Gastroesophageal sphincter (tissue), 4 donors: ENCODE data around the gene THRSP. TPM values are rescaled to one million over a fixed set of nuclear protein-coding genes. Genes with fewer than 3 reads are reported as not detected.

Experiments used
- ATAC-seq: fragments of 150-250 bp; one replicate; pipeline ENCODE4 v1.9.1; 2016; ENCODE audit warnings: mild to moderate bottlenecking, moderate library complexity
- H3K27ac ChIP-seq, 4 donors: fragments of 200-600 bp; sonication (generic) in 3 of 4; 1 replicate in 3 of 4; 2 replicates in 1 of 4; pipeline ENCODE4 v1.5.1; 2016 to 2019
- H3K27me3 ChIP-seq: fragments of 200-600 bp; sonication (generic); one replicate; pipeline ENCODE4 v1.5.1; 2019
- H3K36me3 ChIP-seq, 2 donors: fragments of 200-600 bp; sonication (generic); one replicate each; pipeline ENCODE4 v1.5.1; 2019; ENCODE audit warnings: control low read depth in 1 of 2
- H3K4me1 ChIP-seq, 3 donors: fragments of 200-600 bp; sonication (generic); 1 replicate in 2 of 3; 2 replicates in 1 of 3; pipeline ENCODE4 v1.5.1; 2016 to 2019; ENCODE audit warnings: control low read depth in 2 of 3
- H3K4me3 ChIP-seq, 2 donors: fragments of 200-600 bp; sonication (generic); one replicate each; pipeline ENCODE4 v1.5.1; 2019; ENCODE audit warnings: mild to moderate bottlenecking in 1 of 2, moderate library complexity in 1 of 2
- H3K9me3 ChIP-seq, 3 donors: fragments of 200-600 bp; sonication (generic); one replicate each; pipeline ENCODE4 v1.5.1; 2017 to 2019; ENCODE audit warnings: control low read depth in 2 of 3
- EP300 ChIP-seq: sonication (generic); formaldehyde crosslinking; IDR thresholded peaks from one replicate; pipeline ENCODE4 v1.6.1; 2017; ENCODE audit warnings: antibody characterized with exemption, mild to moderate bottlenecking
- POLR2A ChIP-seq, 2 donors: fragments of 450-650 bp; IDR thresholded peaks; one replicate each; pipeline ENCODE4 v1.6.1; 2017; ENCODE audit warnings: antibody characterized with exemption in 2 of 2, mild to moderate bottlenecking in 2 of 2, moderate library complexity in 1 of 2
- POLR2AphosphoS5 ChIP-seq: sonication (generic); formaldehyde crosslinking; IDR thresholded peaks from one replicate; pipeline ENCODE4 v1.6.1; 2017; ENCODE audit warnings: antibody characterized with exemption
- WGBS, 2 donors: methylation state at CpG; one replicate each; pipeline ENCODE4 v1.1.5; 2018; ENCODE audit warnings: low coverage in 1 of 2; 5-methylcytosine and 5-hydroxymethylcytosine counted together
- total RNA-seq, 4 donors: library from RNA; depleted of rRNA; stranded (reverse); fragments of >200 nt; gene quantifications; one replicate each; pipeline ENCODE4 v1.1.0, GENCODE V29; 2016
- TF ChIP-seq, protein P1 (sequence below), 4 experiments: fragments of 200-600 bp in 2 of 4; fragments of 450-650 bp in 2 of 4; sonication (generic) in 1 of 4; IDR thresholded peaks; one replicate each; pipeline ENCODE4 v1.5.1; 2017 to 2019; ENCODE audit warnings: antibody characterized with exemption in 4 of 4, mild to moderate bottlenecking in 2 of 4, moderate library complexity in 2 of 4

Gene THRSP
- total RNA-seq, 4 donors from 2014 or later: 2.0 TPM; not detected in 3

DNA sequence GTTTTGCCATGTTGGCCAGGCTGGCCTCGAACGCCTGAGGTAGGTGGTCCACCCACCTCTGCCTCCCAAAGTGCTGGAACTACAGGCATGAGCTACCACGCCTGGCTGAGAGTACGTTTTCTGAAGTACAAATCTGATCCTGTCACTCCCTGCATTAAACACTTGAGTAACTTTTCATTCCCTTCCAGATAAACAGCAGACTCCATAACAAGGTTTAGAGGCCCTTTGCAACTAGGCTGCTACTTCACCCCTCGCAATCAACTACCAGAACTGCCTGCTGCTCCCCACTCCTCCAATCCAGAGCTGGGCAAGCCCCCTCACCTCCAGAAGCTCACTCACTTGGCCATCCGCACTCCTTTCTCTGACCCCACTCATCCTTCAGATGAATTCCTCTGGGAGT lies 42.0 kb upstream of the THRSP start:
- Histone ChIP-seq H3K27me3 (no peaks in the 10 kb centered on the region), H3K4me1 (peaks cover 0 to 9% (median 0%) of the 10 kb centered on the region in 3 donors), H3K36me3 (peaks cover 0 to 5% of the 10 kb centered on the region in 2 donors), H3K9me3 (no peaks in the 10 kb centered on the region), H3K4me3 (no peak overlapping the region), H3K27ac (no peak overlapping the region)
- no peak for ATAC-seq
- TF ChIP-seq, protein P1, sequence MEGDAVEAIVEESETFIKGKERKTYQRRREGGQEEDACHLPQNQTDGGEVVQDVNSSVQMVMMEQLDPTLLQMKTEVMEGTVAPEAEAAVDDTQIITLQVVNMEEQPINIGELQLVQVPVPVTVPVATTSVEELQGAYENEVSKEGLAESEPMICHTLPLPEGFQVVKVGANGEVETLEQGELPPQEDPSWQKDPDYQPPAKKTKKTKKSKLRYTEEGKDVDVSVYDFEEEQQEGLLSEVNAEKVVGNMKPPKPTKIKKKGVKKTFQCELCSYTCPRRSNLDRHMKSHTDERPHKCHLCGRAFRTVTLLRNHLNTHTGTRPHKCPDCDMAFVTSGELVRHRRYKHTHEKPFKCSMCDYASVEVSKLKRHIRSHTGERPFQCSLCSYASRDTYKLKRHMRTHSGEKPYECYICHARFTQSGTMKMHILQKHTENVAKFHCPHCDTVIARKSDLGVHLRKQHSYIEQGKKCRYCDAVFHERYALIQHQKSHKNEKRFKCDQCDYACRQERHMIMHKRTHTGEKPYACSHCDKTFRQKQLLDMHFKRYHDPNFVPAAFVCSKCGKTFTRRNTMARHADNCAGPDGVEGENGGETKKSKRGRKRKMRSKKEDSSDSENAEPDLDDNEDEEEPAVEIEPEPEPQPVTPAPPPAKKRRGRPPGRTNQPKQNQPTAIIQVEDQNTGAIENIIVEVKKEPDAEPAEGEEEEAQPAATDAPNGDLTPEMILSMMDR (IDR thresholded peaks at IDR 0.05): no peak
- TF ChIP-seq POLR2A (IDR thresholded peaks at IDR 0.05) (no peak), EP300 (no peak), POLR2AphosphoS5 (no peak)
- WGBS, 2 donors: 79 to 83% methylated on average over 4 to 6 of the region's 6 CpGs

DNA sequence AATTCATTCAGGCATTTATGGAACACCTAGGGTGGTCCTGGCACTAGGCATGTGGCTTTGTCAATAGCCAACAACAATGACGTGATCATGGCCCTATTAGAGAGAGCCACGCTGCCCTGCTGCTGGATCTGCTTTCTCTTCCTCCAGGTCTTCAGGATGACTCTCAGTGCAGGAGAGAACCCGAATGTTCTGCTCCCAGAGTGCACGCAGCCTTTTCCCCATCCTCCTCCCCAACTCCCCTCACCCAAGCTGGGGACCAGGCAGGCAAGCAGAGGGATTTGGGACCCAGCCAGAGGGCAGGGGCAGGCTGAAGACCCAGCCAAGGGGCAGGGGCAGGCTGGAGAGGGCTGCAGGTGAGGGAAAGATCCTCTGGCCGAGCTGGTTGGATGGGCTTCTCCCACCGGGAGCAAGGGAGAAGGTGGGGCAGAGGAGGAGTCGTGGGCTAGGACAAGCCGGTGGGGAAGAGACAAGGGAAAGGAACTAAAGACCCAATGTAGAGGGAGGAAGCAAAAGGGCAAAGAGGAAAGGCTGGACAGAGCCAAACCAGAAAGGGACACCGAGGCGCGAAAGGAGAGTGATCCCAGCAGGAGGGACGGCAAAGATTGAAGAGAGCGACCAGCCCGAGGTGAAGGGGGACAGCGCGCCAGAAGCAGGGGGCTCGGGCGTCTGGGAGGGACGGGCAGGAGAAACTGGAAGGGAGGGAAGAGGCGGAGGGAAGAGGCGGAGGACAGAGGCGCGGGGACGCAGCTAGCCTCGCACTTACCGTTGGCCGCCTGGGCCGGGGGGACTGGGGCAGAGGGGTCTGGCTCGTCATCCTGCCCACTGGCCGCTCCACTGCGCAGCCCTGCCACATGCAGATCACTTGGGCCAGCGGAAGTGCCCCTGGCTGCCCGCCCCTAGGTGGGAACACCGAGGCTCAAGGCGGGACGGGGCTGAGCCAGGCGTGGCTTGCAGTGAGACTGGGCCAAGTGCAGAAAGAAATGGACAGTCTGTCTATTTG lies 41.0 kb upstream of the THRSP start, which contains the start of gene KCTD14:
KCTD14 (minus strand) TSS at position 880 of the 1,000 bp plus-strand sequence; CDS start at position 853, 27 bp downstream.
- peak; percentile 18 for TF ChIP-seq POLR2AphosphoS5
- TF ChIP-seq, protein P1 (IDR thresholded peaks at IDR 0.05): no peak
- WGBS, 2 donors: 4% methylated on average over 25 to 27 of the region's 37 CpGs

DNA sequence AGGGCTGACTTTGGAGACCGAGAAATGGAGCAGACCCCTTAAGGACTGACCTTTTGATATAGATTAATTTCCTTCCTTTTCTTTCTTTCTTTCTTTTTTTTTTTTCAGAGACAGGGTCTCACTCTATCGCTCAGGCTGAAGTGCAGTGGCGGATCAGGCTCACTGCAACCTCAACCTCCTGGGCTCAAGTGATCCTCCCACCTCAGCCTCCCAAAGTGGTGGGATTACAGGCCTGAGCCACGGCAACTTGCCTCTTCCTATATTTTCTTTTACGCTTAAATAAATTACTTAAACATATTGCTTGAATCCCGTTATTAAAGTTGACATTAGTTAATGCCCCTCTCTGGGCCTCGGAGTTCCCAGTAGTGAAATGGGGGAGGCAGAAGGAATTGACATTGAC lies 40.2 kb upstream of the THRSP start:
- whole genome bisulfite sequencing, 2 donors: 65 to 87% methylated on average over 4 to 7 of the region's 7 CpGs
- Histone ChIP-seq H3K27me3 (no peaks in the 10 kb centered on the region), H3K4me3 (peak overlapping the region in 1 of 2 donors; percentile 58), H3K9me3 (no peaks in the 10 kb centered on the region), H3K27ac (peak overlapping the region in 1 of 4 donors; percentile 65), H3K36me3 (no peaks in the 10 kb centered on the region), H3K4me1 (peaks cover 0 to 9% (median 0%) of the 10 kb centered on the region in 3 donors)
- TF ChIP-seq EP300 (no peak), POLR2A (IDR thresholded peaks at IDR 0.05) (no peak), POLR2AphosphoS5 (no peak)
- TF ChIP-seq, protein P1 (IDR thresholded peaks at IDR 0.05): no peak
- no peak for ATAC-seq

More for the DNA sequence above, 41.0 kb upstream of the THRSP start, which contains the start of gene KCTD14:
- Histone ChIP-seq H3K36me3 (no peaks in the 10 kb centered on the region), H3K4me3 (peak within 1 kb of the TSS; percentile 43 to 58), H3K9me3 (no peaks in the 10 kb centered on the region), H3K4me1 (peaks cover 0 to 9% (median 0%) of the 10 kb centered on the region in 3 donors), H3K27me3 (no peaks in the 10 kb centered on the region), H3K27ac (peak within 1 kb of the TSS in 3 of 4 donors; percentile 54 to 65 (median 63))
- peak; percentile 70 for ATAC-seq

DNA sequence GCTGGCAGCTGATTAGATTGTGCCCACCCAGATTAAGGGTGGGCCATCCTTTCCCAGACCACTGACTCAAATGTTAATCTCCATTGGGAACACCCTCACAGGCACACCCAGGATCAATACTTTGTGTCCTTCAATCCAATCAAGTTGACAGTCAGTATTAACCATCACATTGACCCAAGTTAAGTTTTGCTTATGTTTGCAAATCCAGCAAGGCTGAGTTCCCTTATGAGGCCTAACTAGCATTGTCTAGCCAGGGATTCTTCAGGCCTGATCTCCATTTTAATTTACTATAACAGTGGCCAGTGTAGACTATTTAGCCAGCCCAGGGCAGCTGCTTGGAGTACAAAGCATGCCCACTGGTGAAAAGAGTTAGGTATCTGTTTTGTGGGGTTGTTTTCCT lies 38.3 kb upstream of the THRSP start:
- ATAC-seq: no peak
- H3K27me3 ChIP-seq: no peaks in the 10 kb centered on the region
- H3K36me3 ChIP-seq: no peaks in the 10 kb centered on the region
- TF ChIP-seq POLR2A (IDR thresholded peaks at IDR 0.05): no peak
- TF ChIP-seq, protein P1 (IDR thresholded peaks at IDR 0.05): no peak
- TF ChIP-seq POLR2AphosphoS5: no peak
- no peak for TF ChIP-seq EP300
- H3K4me1 ChIP-seq: peaks cover 0 to 12% (median under 1%) of the 10 kb centered on the region in 3 donors
- H3K9me3 ChIP-seq: no peaks in the 10 kb centered on the region
- no peak overlapping the region for H3K4me3 ChIP-seq
- no peak overlapping the region for H3K27ac ChIP-seq
